Measurements from ENCODE around the gene TMEM150A.
A peak's percentile ranks its signal among the peaks of the same experiment; 100 is the strongest.
"Not testable (repeated sequence)": the region's sequence is repeated elsewhere in the genome, so short reads cannot be mapped to it uniquely, and the experiment has no call there.

TMEM150A gene

GRCh38 chr2:85595301-85596025 is 7.0 kb downstream of the TMEM150A start, which contains the start of gene RNF181:
RNF181 (plus strand) TSS chr2:85595745; CDS start chr2:85595764, 19 bp downstream.
- intact Hi-C loops (cut with micrococcal nuclease) = loop anchor here (2.0 to 5.0 kb wide), 2 partner anchors 17 to 188 kb away; no protein-coding TSS in a partner anchor
- H3K36me3 Mint-ChIP-seq (ENCODE audit: low read depth) = peaks cover 85% of the 10 kb centered on the region
- peak within 1 kb of the TSS; percentile 97 for H3K27ac Mint-ChIP-seq
- peaks cover 83% of the 10 kb centered on the region for H3K4me1 Mint-ChIP-seq (ENCODE audit: low read depth)
- H3K27me3 Mint-ChIP-seq = no peaks in the 10 kb centered on the region
- H3K4me3 Mint-ChIP-seq = peak within 1 kb of the TSS; percentile 95
- H3K9me3 Mint-ChIP-seq = no peaks in the 10 kb centered on the region

- peaks cover 83% of the 10 kb centered on the region for H3K4me1 Mint-ChIP-seq (ENCODE audit: low read depth)
- peaks cover 78% of the 10 kb centered on the region for H3K36me3 Mint-ChIP-seq (ENCODE audit: low read depth)
- H3K27me3 Mint-ChIP-seq = no peaks in the 10 kb centered on the region
- H3K4me3 Mint-ChIP-seq = peak overlapping the region; percentile 95
- H3K27ac Mint-ChIP-seq = peak overlapping the region; percentile 97
- intact Hi-C loops (cut with micrococcal nuclease) = loop anchor here (2.0 to 5.0 kb wide), 2 partner anchors 16 to 188 kb away; no protein-coding TSS in a partner anchor
- no peaks in the 10 kb centered on the region for H3K9me3 Mint-ChIP-seq
Observed at GRCh38 chr2:85594715-85595300, 7.7 kb downstream of the TMEM150A start.

- H3K27me3 Mint-ChIP-seq = no peaks in the 10 kb centered on the region
- H3K27ac Mint-ChIP-seq = peak overlapping the region; percentile 96
- intact Hi-C loops (cut with micrococcal nuclease) = no loop called here
- H3K9me3 Mint-ChIP-seq = no peaks in the 10 kb centered on the region
- no peak overlapping the region for H3K4me3 Mint-ChIP-seq
- peaks cover 86% of the 10 kb centered on the region for H3K4me1 Mint-ChIP-seq (ENCODE audit: low read depth)
- H3K36me3 Mint-ChIP-seq (ENCODE audit: low read depth) = peaks cover 61% of the 10 kb centered on the region
Observed at GRCh38 chr2:85593023-85593422, 9.5 kb downstream of the TMEM150A start.

- H3K4me3 Mint-ChIP-seq; H3K27me3 Mint-ChIP-seq; intact Hi-C loops (cut with micrococcal nuclease); H3K9me3 Mint-ChIP-seq: not testable (repeated sequence)
- Mint-ChIP-seq H3K36me3 (ENCODE audit: low read depth) (peaks cover 53% of the 10 kb centered on the region), H3K27ac (peak overlapping the region; percentile 96), H3K4me1 (ENCODE audit: low read depth) (peaks cover 89% of the 10 kb centered on the region)
Observed at GRCh38 chr2:85592299-85592698, 10.2 kb downstream of the TMEM150A start.

- Mint-ChIP-seq H3K9me3 (no peaks in the 10 kb centered on the region), H3K4me3 (no peak overlapping the region), H3K27me3 (no peaks in the 10 kb centered on the region), H3K36me3 (ENCODE audit: low read depth) (peaks cover 46% of the 10 kb centered on the region), H3K4me1 (ENCODE audit: low read depth) (peaks cover 87% of the 10 kb centered on the region), H3K27ac (peak overlapping the region; percentile 96)
- intact Hi-C loops (cut with micrococcal nuclease) = no loop called here
Observed at GRCh38 chr2:85591563-85591962, 10.9 kb downstream of the TMEM150A start.

- intact Hi-C loops (cut with micrococcal nuclease) = no loop called here
- peak overlapping the region; percentile 70 for H3K4me3 Mint-ChIP-seq
- peak overlapping the region; percentile 96 for H3K27ac Mint-ChIP-seq
- peaks cover 87% of the 10 kb centered on the region for H3K4me1 Mint-ChIP-seq (ENCODE audit: low read depth)
- no peaks in the 10 kb centered on the region for H3K27me3 Mint-ChIP-seq
- peaks cover 40% of the 10 kb centered on the region for H3K36me3 Mint-ChIP-seq (ENCODE audit: low read depth)
- no peaks in the 10 kb centered on the region for H3K9me3 Mint-ChIP-seq
Observed at GRCh38 chr2:85590950-85591349, 11.5 kb downstream of the TMEM150A start.

GRCh38 chr2:85589982-85590791 is 12.3 kb downstream of the TMEM150A start:
- no peaks in the 10 kb centered on the region for H3K9me3 Mint-ChIP-seq
- H3K27ac Mint-ChIP-seq = peak overlapping the region; percentile 96
- intact Hi-C loops (cut with micrococcal nuclease) = no loop called here
- H3K36me3 Mint-ChIP-seq (ENCODE audit: low read depth) = peaks cover 34% of the 10 kb centered on the region
- peaks cover 91% of the 10 kb centered on the region for H3K4me1 Mint-ChIP-seq (ENCODE audit: low read depth)
- H3K4me3 Mint-ChIP-seq = peak overlapping the region; percentile 70
- no peaks in the 10 kb centered on the region for H3K27me3 Mint-ChIP-seq

- peaks cover 33% of the 10 kb centered on the region for H3K36me3 Mint-ChIP-seq (ENCODE audit: low read depth)
- H3K4me1 Mint-ChIP-seq (ENCODE audit: low read depth) = peaks cover 92% of the 10 kb centered on the region
- intact Hi-C loops (cut with micrococcal nuclease) = no loop called here
- no peak overlapping the region for H3K4me3 Mint-ChIP-seq
- no peaks in the 10 kb centered on the region for H3K27me3 Mint-ChIP-seq
- peak overlapping the region; percentile 96 for H3K27ac Mint-ChIP-seq
- no peaks in the 10 kb centered on the region for H3K9me3 Mint-ChIP-seq
Observed at GRCh38 chr2:85589181-85589580, 13.3 kb downstream of the TMEM150A start.

GRCh38 chr2:85588645-85589044 is 13.9 kb downstream of the TMEM150A start:
- H3K36me3 Mint-ChIP-seq (ENCODE audit: low read depth) = peaks cover 35% of the 10 kb centered on the region
- peaks cover 93% of the 10 kb centered on the region for H3K4me1 Mint-ChIP-seq (ENCODE audit: low read depth)
- intact Hi-C loops (cut with micrococcal nuclease) = no loop called here
- H3K9me3 Mint-ChIP-seq = no peaks in the 10 kb centered on the region
- H3K4me3 Mint-ChIP-seq = no peak overlapping the region
- no peaks in the 10 kb centered on the region for H3K27me3 Mint-ChIP-seq
- peak overlapping the region; percentile 96 for H3K27ac Mint-ChIP-seq

- Mint-ChIP-seq H3K4me1 (ENCODE audit: low read depth) (peaks cover 93% of the 10 kb centered on the region), H3K4me3 (no peak overlapping the region), H3K27ac (peak overlapping the region; percentile 96), H3K27me3 (no peaks in the 10 kb centered on the region), H3K36me3 (ENCODE audit: low read depth) (peaks cover 35% of the 10 kb centered on the region), H3K9me3 (no peaks in the 10 kb centered on the region)
- intact Hi-C loops (cut with micrococcal nuclease) = no loop called here
Observed at GRCh38 chr2:85588236-85588635, 14.3 kb downstream of the TMEM150A start.

- no peaks in the 10 kb centered on the region for H3K9me3 Mint-ChIP-seq
- H3K4me3 Mint-ChIP-seq = no peak overlapping the region
- peaks cover 93% of the 10 kb centered on the region for H3K4me1 Mint-ChIP-seq (ENCODE audit: low read depth)
- intact Hi-C loops (cut with micrococcal nuclease) = no loop called here
- H3K27ac Mint-ChIP-seq = peak overlapping the region; percentile 82
- peaks cover 43% of the 10 kb centered on the region for H3K36me3 Mint-ChIP-seq (ENCODE audit: low read depth)
- H3K27me3 Mint-ChIP-seq = no peaks in the 10 kb centered on the region
Observed at GRCh38 chr2:85585781-85586105, 16.8 kb downstream of the TMEM150A start.

GRCh38 chr2:85584857-85585780 is 17.4 kb downstream of the TMEM150A start:
- H3K9me3 Mint-ChIP-seq = no peaks in the 10 kb centered on the region
- intact Hi-C loops (cut with micrococcal nuclease) = no loop called here
- H3K27ac Mint-ChIP-seq = peak overlapping the region; percentile 82
- H3K36me3 Mint-ChIP-seq (ENCODE audit: low read depth) = peaks cover 50% of the 10 kb centered on the region
- H3K4me1 Mint-ChIP-seq (ENCODE audit: low read depth) = peaks cover 93% of the 10 kb centered on the region
- peak overlapping the region; percentile 65 for H3K4me3 Mint-ChIP-seq
- no peaks in the 10 kb centered on the region for H3K27me3 Mint-ChIP-seq

- H3K9me3 Mint-ChIP-seq = no peaks in the 10 kb centered on the region
- peaks cover 93% of the 10 kb centered on the region for H3K4me1 Mint-ChIP-seq (ENCODE audit: low read depth)
- peaks cover 57% of the 10 kb centered on the region for H3K36me3 Mint-ChIP-seq (ENCODE audit: low read depth)
- intact Hi-C loops (cut with micrococcal nuclease) = no loop called here
- H3K4me3 Mint-ChIP-seq = peak within 1 kb of the TSS; percentile 65
- H3K27ac Mint-ChIP-seq = peak within 1 kb of the TSS; percentile 82
- no peaks in the 10 kb centered on the region for H3K27me3 Mint-ChIP-seq
Observed at GRCh38 chr2:85584354-85584856, 18.1 kb downstream of the TMEM150A start, which contains the start of gene VAMP5. VAMP5 (plus strand) TSS chr2:85584431; CDS start chr2:85584491, 60 bp downstream.

Data from dendritic cell treated with granulocyte-macrophage colony-stimulating factor and Interleukin-4, amounts not matched to agents 40 ng/mL and 50 ng/mL, for 4 days (primary cell).